ENCODE data around the gene SLC25A21.
"Not testable (repeated sequence)": the region's sequence is repeated elsewhere in the genome, so short reads cannot be mapped to it uniquely, and the experiment has no call there.

The SLC25A21 gene

GRCh38 chr14:36817071-36817930, 355.1 kb downstream of the SLC25A21 start:
- TF ChIP-seq, protein P1, sequence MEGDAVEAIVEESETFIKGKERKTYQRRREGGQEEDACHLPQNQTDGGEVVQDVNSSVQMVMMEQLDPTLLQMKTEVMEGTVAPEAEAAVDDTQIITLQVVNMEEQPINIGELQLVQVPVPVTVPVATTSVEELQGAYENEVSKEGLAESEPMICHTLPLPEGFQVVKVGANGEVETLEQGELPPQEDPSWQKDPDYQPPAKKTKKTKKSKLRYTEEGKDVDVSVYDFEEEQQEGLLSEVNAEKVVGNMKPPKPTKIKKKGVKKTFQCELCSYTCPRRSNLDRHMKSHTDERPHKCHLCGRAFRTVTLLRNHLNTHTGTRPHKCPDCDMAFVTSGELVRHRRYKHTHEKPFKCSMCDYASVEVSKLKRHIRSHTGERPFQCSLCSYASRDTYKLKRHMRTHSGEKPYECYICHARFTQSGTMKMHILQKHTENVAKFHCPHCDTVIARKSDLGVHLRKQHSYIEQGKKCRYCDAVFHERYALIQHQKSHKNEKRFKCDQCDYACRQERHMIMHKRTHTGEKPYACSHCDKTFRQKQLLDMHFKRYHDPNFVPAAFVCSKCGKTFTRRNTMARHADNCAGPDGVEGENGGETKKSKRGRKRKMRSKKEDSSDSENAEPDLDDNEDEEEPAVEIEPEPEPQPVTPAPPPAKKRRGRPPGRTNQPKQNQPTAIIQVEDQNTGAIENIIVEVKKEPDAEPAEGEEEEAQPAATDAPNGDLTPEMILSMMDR (IDR thresholded peaks at IDR 0.05; ENCODE audit: unreplicated experiment in 3 of 3), result no peak
- Mint-ChIP-seq H3K36me3 (ENCODE audit: low read depth) (no peaks in the 10 kb centered on the region), H3K9me3 (no peaks in the 10 kb centered on the region), H3K4me1 (no peaks in the 10 kb centered on the region), H3K27me3 (ENCODE audit: low read depth) (no peaks in the 10 kb centered on the region), H3K27ac (no peak overlapping the region), H3K4me3 (no peak overlapping the region)

GRCh38 chr14:36816481-36816880, 355.9 kb downstream of the SLC25A21 start:
- Mint-ChIP-seq H3K27me3 (ENCODE audit: low read depth) (no peaks in the 10 kb centered on the region), H3K4me3 (no peak overlapping the region), H3K4me1 (no peaks in the 10 kb centered on the region), H3K36me3 (ENCODE audit: low read depth) (no peaks in the 10 kb centered on the region), H3K27ac (no peak overlapping the region), H3K9me3 (no peaks in the 10 kb centered on the region)
- TF ChIP-seq, protein P1 (IDR thresholded peaks at IDR 0.05; ENCODE audit: unreplicated experiment in 3 of 3), result no peak

GRCh38 chr14:36814783-36815182, 357.6 kb downstream of the SLC25A21 start:
- not testable (repeated sequence) for H3K9me3 Mint-ChIP-seq; H3K4me1 Mint-ChIP-seq; H3K27me3 Mint-ChIP-seq (ENCODE audit: low read depth); H3K27ac Mint-ChIP-seq; H3K4me3 Mint-ChIP-seq; H3K36me3 Mint-ChIP-seq (ENCODE audit: low read depth)

DNA sequence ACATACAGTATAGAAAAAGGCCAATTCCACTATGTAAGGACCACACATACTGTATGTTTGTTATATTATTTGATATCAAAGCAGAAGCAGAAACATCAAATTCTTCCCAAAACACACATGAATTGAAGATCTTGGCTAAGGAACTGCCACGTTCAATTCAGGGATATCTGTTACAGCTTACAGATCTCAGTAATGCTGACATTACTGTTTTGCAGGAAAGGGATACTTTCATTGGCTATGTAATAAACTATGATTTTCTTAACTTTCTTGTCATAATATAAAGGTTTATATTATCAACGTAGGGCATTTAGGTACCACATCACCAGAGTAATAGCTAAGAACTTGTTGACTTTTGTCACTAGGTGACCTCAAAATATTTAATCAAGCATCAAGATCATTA, 362.2 kb downstream of the SLC25A21 start:
- Mint-ChIP-seq H3K4me3 (no peak overlapping the region), H3K36me3 (ENCODE audit: low read depth) (no peaks in the 10 kb centered on the region), H3K4me1 (no peaks in the 10 kb centered on the region), H3K9me3 (no peaks in the 10 kb centered on the region), H3K27me3 (ENCODE audit: low read depth) (peaks cover 9% of the 10 kb centered on the region), H3K27ac (no peak overlapping the region)
- TF ChIP-seq, protein P1 (IDR thresholded peaks at IDR 0.05; ENCODE audit: unreplicated experiment in 3 of 3), result no peak

GRCh38 chr14:36807727-36808126, 364.7 kb downstream of the SLC25A21 start:
- TF ChIP-seq, protein P1 (IDR thresholded peaks at IDR 0.05; ENCODE audit: unreplicated experiment in 3 of 3), result no peak
- Mint-ChIP-seq H3K4me3 (no peak overlapping the region), H3K4me1 (no peaks in the 10 kb centered on the region), H3K27ac (no peak overlapping the region), H3K36me3 (ENCODE audit: low read depth) (no peaks in the 10 kb centered on the region), H3K9me3 (no peaks in the 10 kb centered on the region), H3K27me3 (ENCODE audit: low read depth) (peaks cover 11% of the 10 kb centered on the region)

DNA sequence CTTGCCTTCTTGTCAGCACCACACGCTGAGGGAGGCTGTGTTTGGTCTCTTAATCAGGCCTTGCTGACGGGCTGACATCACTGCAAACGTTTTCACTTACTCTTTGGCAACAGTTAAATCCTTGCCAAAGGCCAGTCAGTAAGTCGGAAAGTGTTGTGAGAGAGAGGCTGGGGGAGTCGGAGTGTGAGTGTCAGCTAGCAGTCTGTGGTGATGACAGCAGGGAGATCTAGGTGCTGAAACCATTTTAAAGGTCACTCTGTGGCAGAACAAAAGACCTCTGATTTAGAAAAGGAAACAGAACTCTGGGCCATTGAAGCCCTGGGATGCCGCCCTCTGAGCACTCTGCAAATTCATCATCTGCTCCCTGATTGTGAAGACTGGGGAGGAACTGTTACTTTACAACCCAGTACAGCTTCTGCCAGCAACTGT, 367.3 kb downstream of the SLC25A21 start:
- Mint-ChIP-seq H3K4me1 (no peaks in the 10 kb centered on the region), H3K9me3 (no peaks in the 10 kb centered on the region), H3K27ac (no peak overlapping the region), H3K4me3 (no peak overlapping the region), H3K27me3 (ENCODE audit: low read depth) (peaks cover 16% of the 10 kb centered on the region), H3K36me3 (ENCODE audit: low read depth) (no peaks in the 10 kb centered on the region)
- TF ChIP-seq, protein P1 (IDR thresholded peaks at IDR 0.05; ENCODE audit: unreplicated experiment in 3 of 3), result no peak

Data from nephron (organoid).